Activated CD8-positive, alpha-beta memory T cell treated with anti-CD3 and anti-CD28 coated beads for 1 hour (primary cell): ENCODE results near the gene GABRG1.

ENCODE experiments used
- DNase-seq, 2 donors: peaks; one replicate each; pipeline ENCODE4 v3.0.0-alpha.2; 2020; ENCODE audit warnings: low read depth in 1 of 2; ENCODE audit errors: extremely low read depth in 1 of 2

Gene GABRG1

GRCh38 chr4:46123913-46124755 lies at the start of gene GABRG1:
GABRG1 (minus strand) TSS chr4:46124054; CDS start chr4:46123913, 141 bp downstream.
- no peak for DNase-seq

- DNase-seq: no peak
These were observed 23.1 kb upstream of the GABRG1 start for GRCh38 chr4:46146993-46147392.

- no peak for DNase-seq
These were observed 7.7 kb upstream of the GABRG1 start for GRCh38 chr4:46131498-46132057.

DNA sequence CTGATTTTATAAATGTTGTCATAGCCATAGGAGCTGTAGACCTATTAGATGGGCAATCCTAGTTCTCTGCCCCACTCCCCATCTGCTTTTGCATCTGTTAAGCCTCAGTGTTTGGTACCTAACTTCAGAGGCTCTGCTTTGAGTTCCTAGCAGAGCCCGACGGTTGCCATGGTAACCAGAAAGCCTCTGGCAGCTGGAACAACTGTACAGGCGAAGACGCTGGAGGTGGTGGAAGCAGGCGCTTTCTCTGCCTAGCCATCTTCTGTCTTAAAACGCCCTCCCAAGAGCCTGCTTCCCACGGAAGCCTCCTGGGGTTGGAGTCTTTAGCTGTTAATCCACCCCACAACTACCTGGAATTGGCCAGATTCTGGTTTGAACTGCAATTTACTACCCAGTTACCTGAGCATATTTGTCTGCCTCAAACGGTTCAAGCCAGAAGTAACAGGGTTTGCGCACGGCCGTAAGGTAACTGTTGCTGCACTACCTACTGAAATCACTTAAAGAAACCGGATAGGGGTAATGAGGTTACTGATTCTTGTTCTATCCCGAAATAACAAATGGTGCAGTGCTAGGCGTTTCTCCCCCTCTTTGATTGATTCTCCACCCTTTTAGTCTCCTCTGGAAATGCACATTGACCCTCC lies 1.0 kb upstream of the GABRG1 start:
- DNase-seq: no peak

DNA sequence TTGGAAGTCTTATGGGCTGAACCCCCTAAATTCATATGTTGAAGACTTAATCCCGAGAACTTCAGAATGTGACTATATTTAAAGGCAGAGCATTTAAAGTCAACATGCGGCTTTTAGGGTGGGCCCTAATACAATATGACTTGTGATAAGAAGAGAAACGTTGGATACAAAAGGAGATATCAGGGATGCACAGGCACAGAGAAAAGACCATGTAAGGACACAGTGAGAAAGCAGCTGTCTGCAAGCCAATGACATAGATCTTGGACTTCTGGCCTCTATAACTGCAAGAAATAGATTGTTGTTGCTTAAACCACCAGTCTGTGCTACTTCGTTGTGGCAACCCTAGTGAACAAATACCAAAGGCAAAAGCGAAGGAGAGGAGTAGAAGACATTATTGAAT lies 42.2 kb downstream of the GABRG1 start:
- DNase-seq: no peak

- no peak for DNase-seq
These were observed 42.6 kb downstream of the GABRG1 start for GRCh38 chr4:46081248-46081647.

- no peak for DNase-seq
These were observed 50.1 kb downstream of the GABRG1 start for GRCh38 chr4:46073778-46074177.

- no peak for DNase-seq
These were observed 72.5 kb downstream of the GABRG1 start for GRCh38 chr4:46051392-46051791.

DNA sequence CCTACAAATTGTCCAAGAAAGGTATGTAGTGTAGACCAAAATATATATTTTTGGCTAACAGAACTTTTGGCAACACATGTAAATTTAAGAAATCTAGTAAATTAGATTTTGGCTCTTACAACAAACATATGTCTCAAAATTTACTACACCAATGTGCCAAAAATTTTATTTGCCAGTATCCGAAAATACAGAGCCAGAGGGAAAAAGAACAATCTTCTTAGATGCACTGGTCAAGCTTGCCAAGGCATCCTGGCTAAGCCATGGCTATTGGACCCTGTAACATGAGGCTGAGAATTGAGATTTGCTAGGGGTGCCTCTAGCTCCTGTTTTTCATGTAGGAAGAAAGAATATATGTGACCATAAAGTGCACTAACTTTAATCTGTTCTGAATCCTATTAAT lies 91.8 kb downstream of the GABRG1 start:
- DNase-seq: no peak

DNA sequence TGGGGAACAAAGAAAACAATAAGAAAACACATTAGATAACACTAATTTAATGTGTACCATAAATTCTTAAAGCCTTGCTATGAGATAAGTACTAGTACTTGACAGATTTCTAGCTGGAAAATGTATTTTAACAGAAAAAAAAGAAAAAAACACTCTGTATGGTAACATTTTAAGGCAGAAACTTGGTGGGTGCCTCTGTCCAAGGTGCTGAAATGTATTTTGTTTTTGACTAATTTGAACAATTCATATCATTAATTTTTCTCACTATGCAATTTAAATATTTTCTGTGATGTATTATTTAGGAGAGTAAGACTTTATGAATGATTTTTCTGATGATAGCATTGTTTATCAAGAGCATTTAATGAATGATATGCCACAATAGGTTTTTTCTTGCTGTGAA lies 107.5 kb downstream of the GABRG1 start:
- DNase-seq: no peak

DNA sequence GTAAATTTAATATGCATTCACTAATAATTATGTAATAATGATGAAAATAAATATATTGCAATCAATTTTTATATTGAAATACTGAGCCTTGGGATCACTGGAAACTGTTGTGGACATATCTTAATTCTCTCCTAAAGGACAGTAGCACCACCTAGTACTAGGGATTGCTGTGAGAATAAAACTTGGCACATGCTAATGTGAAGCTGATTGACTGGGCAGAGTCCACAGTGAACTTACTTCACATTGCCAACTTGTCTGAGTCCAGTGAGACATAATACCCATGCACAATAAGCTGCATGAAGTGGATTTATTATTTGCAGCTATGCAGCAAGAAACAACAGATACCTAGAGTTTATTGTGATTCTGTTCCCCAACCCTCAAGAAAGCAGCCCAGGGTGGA lies 131.1 kb downstream of the GABRG1 start:
- no peak for DNase-seq

DNA sequence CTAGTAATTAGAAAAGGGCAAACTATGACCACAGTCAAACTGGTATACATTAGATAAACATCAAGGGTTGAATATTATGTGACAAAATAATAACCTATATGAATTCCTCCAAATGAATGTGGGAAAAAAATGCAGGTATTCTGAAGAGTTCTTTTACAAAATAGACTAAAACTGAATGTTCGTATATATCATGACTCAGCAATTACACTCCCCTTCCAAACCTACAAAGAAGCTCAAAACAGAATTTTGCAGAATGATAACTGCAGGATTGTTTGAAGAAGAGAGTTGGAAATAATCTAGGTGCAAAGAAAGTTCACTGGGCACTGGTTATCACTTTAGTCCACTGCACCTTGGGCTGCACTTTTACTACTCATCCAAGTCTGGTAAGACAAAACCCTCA lies 134.1 kb downstream of the GABRG1 start:
- no peak for DNase-seq

DNA sequence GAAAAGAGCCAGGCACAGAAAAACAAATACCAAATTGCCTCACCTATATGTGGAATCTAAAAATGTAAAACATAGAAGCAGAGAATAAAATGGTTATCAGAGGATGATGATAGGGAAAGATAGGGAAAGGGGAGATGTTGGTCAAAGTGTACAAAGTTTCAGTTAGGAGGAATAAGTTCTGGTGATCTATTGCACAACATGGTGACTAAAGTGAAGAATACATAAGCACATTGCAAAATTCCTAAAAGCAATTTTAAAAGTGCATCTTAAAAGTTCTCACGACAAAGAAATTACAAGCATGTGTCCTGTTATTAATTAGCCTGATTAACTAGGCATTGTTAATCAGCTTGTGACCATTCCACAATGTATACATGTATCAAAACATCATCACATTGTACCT lies 136.0 kb downstream of the GABRG1 start:
- DNase-seq: no peak
